ENCODE results near the gene LDHAL6B. TPM values are rescaled to one million over a fixed set of nuclear protein-coding genes. Genes with fewer than 3 reads are reported as not detected.

The LDHAL6B gene
- total RNA-seq, 1 donor from 2014 or later = not detected

GRCh38 chr15:59229015-59229414 is 22.4 kb downstream of the LDHAL6B start:
- TF ChIP-seq CTCF (IDR thresholded peaks at IDR 0.05) = no peak
- DNase-seq (no peak), ATAC-seq (no peak)
- Histone ChIP-seq H3K27ac (no peak overlapping the region), H3K4me1 (peaks cover 6% of the 10 kb centered on the region), H3K27me3 (no peaks in the 10 kb centered on the region), H3K4me3 (no peak overlapping the region), H3K36me3 (peaks cover under 1% of the 10 kb centered on the region), H3K9me3 (no peaks in the 10 kb centered on the region)
- intact Hi-C loops (cut with DNase I) = no loop called here

GRCh38 chr15:59229453-59229852 is 22.8 kb downstream of the LDHAL6B start:
- Histone ChIP-seq H3K27me3 (no peaks in the 10 kb centered on the region), H3K4me3 (no peak overlapping the region), H3K4me1 (peaks cover 6% of the 10 kb centered on the region), H3K36me3 (no peaks in the 10 kb centered on the region), H3K27ac (no peak overlapping the region), H3K9me3 (no peaks in the 10 kb centered on the region)
- intact Hi-C loops (cut with DNase I) = no loop called here
- DNase-seq (no peak), ATAC-seq (no peak)
- no peak for TF ChIP-seq CTCF (IDR thresholded peaks at IDR 0.05)

- Histone ChIP-seq H3K4me1 (peaks cover 6% of the 10 kb centered on the region), H3K36me3 (no peaks in the 10 kb centered on the region), H3K4me3 (no peak overlapping the region), H3K27ac (no peak overlapping the region), H3K9me3 (no peaks in the 10 kb centered on the region), H3K27me3 (no peaks in the 10 kb centered on the region)
- ATAC-seq = no peak
- intact Hi-C loops (cut with DNase I) = no loop called here
- TF ChIP-seq CTCF (IDR thresholded peaks at IDR 0.05) = no peak
- no peak for DNase-seq
Observed at GRCh38 chr15:59230531-59231055, 23.9 kb downstream of the LDHAL6B start.

- Histone ChIP-seq H3K4me3 (no peak overlapping the region), H3K9me3 (no peaks in the 10 kb centered on the region), H3K27me3 (no peaks in the 10 kb centered on the region), H3K4me1 (peaks cover 6% of the 10 kb centered on the region), H3K36me3 (no peaks in the 10 kb centered on the region), H3K27ac (peak overlapping the region; percentile 6)
- intact Hi-C loops (cut with DNase I) = no loop called here
- no peak for TF ChIP-seq CTCF (IDR thresholded peaks at IDR 0.05)
- DNase-seq = no peak
- ATAC-seq = no peak
Observed at GRCh38 chr15:59232476-59232875, 25.8 kb downstream of the LDHAL6B start.

- intact Hi-C loops (cut with DNase I) = no loop called here
- ATAC-seq = no peak
- Histone ChIP-seq H3K4me1 (peaks cover 6% of the 10 kb centered on the region), H3K4me3 (no peak overlapping the region), H3K9me3 (no peaks in the 10 kb centered on the region), H3K36me3 (no peaks in the 10 kb centered on the region), H3K27me3 (no peaks in the 10 kb centered on the region), H3K27ac (no peak overlapping the region)
- TF ChIP-seq CTCF (IDR thresholded peaks at IDR 0.05) = no peak
- no peak for DNase-seq
Observed at GRCh38 chr15:59236394-59236793, 29.8 kb downstream of the LDHAL6B start.

All from upper lobe of right lung (tissue), 1 donor.